ENCODE data around the gene PLCB2. TPM values are rescaled to one million over a fixed set of nuclear protein-coding genes. Genes with fewer than 3 reads are reported as not detected.

The PLCB2 gene
- polyA plus RNA-seq, 1 donor from 2014 or later, result 7.4 TPM

DNA sequence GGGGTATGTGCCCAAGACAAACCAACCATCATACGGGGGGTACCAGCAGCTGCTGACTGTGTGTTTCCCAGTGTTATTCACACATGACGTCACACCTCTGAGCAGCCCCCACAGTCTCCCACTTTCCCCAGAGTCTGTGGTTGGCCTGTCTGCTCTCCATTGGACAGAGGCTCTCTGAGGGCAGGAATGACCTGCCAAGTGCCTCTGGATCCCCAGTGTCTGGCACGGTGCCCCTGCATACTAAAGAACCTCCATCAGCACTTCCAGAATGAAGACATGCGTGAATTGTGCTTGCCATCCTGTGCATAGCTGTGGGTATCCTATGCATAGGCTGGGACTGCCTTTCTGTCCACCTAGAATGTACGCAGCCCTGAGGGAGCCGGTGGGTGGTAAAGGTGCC is 36.5 kb upstream of the PLCB2 start:
- TF ChIP-seq EP300 (conservative IDR thresholded peaks at IDR 0.05; ENCODE audit: poor library complexity, severe bottlenecking), result no peak
- TF ChIP-seq EZH2 (IDR thresholded peaks at IDR 0.05; ENCODE audit: borderline replicate concordance, insufficient read depth, low read length, poor library complexity, severe bottlenecking), result no peak
- no peak for TF ChIP-seq POLR2AphosphoS5 (IDR thresholded peaks at IDR 0.05)
- no peak for TF ChIP-seq RAD21 (conservative IDR thresholded peaks at IDR 0.05)
- TF ChIP-seq TAF1 (IDR thresholded peaks at IDR 0.05; ENCODE audit: low read depth), result no peak
- no peak for TF ChIP-seq SMC3 (conservative IDR thresholded peaks at IDR 0.05; ENCODE audit: poor library complexity)
- TF ChIP-seq, protein P1, sequence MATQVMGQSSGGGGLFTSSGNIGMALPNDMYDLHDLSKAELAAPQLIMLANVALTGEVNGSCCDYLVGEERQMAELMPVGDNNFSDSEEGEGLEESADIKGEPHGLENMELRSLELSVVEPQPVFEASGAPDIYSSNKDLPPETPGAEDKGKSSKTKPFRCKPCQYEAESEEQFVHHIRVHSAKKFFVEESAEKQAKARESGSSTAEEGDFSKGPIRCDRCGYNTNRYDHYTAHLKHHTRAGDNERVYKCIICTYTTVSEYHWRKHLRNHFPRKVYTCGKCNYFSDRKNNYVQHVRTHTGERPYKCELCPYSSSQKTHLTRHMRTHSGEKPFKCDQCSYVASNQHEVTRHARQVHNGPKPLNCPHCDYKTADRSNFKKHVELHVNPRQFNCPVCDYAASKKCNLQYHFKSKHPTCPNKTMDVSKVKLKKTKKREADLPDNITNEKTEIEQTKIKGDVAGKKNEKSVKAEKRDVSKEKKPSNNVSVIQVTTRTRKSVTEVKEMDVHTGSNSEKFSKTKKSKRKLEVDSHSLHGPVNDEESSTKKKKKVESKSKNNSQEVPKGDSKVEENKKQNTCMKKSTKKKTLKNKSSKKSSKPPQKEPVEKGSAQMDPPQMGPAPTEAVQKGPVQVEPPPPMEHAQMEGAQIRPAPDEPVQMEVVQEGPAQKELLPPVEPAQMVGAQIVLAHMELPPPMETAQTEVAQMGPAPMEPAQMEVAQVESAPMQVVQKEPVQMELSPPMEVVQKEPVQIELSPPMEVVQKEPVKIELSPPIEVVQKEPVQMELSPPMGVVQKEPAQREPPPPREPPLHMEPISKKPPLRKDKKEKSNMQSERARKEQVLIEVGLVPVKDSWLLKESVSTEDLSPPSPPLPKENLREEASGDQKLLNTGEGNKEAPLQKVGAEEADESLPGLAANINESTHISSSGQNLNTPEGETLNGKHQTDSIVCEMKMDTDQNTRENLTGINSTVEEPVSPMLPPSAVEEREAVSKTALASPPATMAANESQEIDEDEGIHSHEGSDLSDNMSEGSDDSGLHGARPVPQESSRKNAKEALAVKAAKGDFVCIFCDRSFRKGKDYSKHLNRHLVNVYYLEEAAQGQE (IDR thresholded peaks at IDR 0.05; ENCODE audit: borderline replicate concordance), result no peak
- TF ChIP-seq MXI1 (conservative IDR thresholded peaks at IDR 0.05; ENCODE audit: poor library complexity, severe bottlenecking), result no peak
- TF ChIP-seq, protein P2, sequence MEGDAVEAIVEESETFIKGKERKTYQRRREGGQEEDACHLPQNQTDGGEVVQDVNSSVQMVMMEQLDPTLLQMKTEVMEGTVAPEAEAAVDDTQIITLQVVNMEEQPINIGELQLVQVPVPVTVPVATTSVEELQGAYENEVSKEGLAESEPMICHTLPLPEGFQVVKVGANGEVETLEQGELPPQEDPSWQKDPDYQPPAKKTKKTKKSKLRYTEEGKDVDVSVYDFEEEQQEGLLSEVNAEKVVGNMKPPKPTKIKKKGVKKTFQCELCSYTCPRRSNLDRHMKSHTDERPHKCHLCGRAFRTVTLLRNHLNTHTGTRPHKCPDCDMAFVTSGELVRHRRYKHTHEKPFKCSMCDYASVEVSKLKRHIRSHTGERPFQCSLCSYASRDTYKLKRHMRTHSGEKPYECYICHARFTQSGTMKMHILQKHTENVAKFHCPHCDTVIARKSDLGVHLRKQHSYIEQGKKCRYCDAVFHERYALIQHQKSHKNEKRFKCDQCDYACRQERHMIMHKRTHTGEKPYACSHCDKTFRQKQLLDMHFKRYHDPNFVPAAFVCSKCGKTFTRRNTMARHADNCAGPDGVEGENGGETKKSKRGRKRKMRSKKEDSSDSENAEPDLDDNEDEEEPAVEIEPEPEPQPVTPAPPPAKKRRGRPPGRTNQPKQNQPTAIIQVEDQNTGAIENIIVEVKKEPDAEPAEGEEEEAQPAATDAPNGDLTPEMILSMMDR (IDR thresholded peaks at IDR 0.05; ENCODE audit: poor library complexity, severe bottlenecking), result no peak
- H3K27me3 ChIP-seq (ENCODE audit: insufficient read depth, low read depth, low read length), result no peaks in the 10 kb centered on the region
- H4K20me1 ChIP-seq (ENCODE audit: insufficient read depth), result no peaks in the 10 kb centered on the region
- no peak overlapping the region for H3K4me3 ChIP-seq (ENCODE audit: low read length)
- no peaks in the 10 kb centered on the region for H3K79me2 ChIP-seq (replicated peaks; ENCODE audit: insufficient read depth, low read length)
- H3K9me2 ChIP-seq (ENCODE audit: insufficient read depth, low read length), result no peaks in the 10 kb centered on the region
- no peaks in the 10 kb centered on the region for H3K9me3 ChIP-seq (ENCODE audit: low read length)
- H2AFZ ChIP-seq (ENCODE audit: low read depth, low read length), result no peak overlapping the region
- no peak overlapping the region for H3K4me2 ChIP-seq (ENCODE audit: low read length)
- no peaks in the 10 kb centered on the region for H3K36me3 ChIP-seq (ENCODE audit: insufficient read depth, low read length)
- H3F3A ChIP-seq (ENCODE audit: insufficient read depth, low read length, poor library complexity, severe bottlenecking), result no peaks in the 10 kb centered on the region
- H3K27ac ChIP-seq (ENCODE audit: low read length), result no peak overlapping the region
- no peak overlapping the region for H3K9ac ChIP-seq (ENCODE audit: low read length)

DNA sequence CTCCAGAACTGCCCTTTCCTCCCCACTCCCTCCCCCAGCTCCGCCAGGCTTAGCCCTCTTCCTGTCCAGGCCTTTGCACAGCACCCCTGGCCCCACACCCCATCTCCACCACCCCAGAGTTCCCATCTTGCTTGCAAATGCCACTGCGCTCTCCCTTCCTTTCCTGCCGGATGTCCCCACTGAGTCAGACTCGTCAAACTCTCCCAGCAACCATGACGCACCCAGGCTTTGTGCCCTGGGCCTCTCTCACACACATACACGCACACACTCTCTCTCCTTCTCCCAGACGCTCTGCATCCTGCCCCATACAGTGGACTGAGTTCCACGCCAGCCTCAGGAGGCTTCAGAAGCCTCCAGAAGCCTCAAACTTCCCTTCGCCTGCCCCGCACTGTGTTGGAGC is 35.8 kb upstream of the PLCB2 start:
- no peak overlapping the region for H3K9ac ChIP-seq (ENCODE audit: low read length)
- H3K4me3 ChIP-seq (ENCODE audit: low read length), result no peak overlapping the region
- TF ChIP-seq RAD21 (conservative IDR thresholded peaks at IDR 0.05) (no peak), POLR2AphosphoS5 (IDR thresholded peaks at IDR 0.05) (no peak), EZH2 (IDR thresholded peaks at IDR 0.05; ENCODE audit: borderline replicate concordance, insufficient read depth, low read length, poor library complexity, severe bottlenecking) (no peak), SMC3 (conservative IDR thresholded peaks at IDR 0.05; ENCODE audit: poor library complexity) (no peak), TAF1 (IDR thresholded peaks at IDR 0.05; ENCODE audit: low read depth) (no peak), EP300 (conservative IDR thresholded peaks at IDR 0.05; ENCODE audit: poor library complexity, severe bottlenecking) (no peak), MXI1 (conservative IDR thresholded peaks at IDR 0.05; ENCODE audit: poor library complexity, severe bottlenecking) (no peak)
- TF ChIP-seq, protein P2 (IDR thresholded peaks at IDR 0.05; ENCODE audit: poor library complexity, severe bottlenecking), result no peak
- TF ChIP-seq, protein P1 (IDR thresholded peaks at IDR 0.05; ENCODE audit: borderline replicate concordance), result no peak
- H3F3A ChIP-seq (ENCODE audit: insufficient read depth, low read length, poor library complexity, severe bottlenecking), result no peaks in the 10 kb centered on the region
- no peaks in the 10 kb centered on the region for H3K9me3 ChIP-seq (ENCODE audit: low read length)
- no peaks in the 10 kb centered on the region for H3K27me3 ChIP-seq (ENCODE audit: insufficient read depth, low read depth, low read length)
- no peak overlapping the region for H3K4me2 ChIP-seq (ENCODE audit: low read length)
- H3K9me2 ChIP-seq (ENCODE audit: insufficient read depth, low read length), result no peaks in the 10 kb centered on the region
- no peaks in the 10 kb centered on the region for H3K79me2 ChIP-seq (replicated peaks; ENCODE audit: insufficient read depth, low read length)
- no peaks in the 10 kb centered on the region for H4K20me1 ChIP-seq (ENCODE audit: insufficient read depth)
- H3K27ac ChIP-seq (ENCODE audit: low read length), result no peak overlapping the region
- H2AFZ ChIP-seq (ENCODE audit: low read depth, low read length), result no peak overlapping the region
- no peaks in the 10 kb centered on the region for H3K36me3 ChIP-seq (ENCODE audit: insufficient read depth, low read length)
